ENCODE data around the gene BAZ2B. TPM values are rescaled to one million over a fixed set of nuclear protein-coding genes. Genes with fewer than 3 reads are reported as not detected.

The BAZ2B gene
- total and polyA plus RNA-seq, 9 of the 15 experiments (the other 6 are each of a cell fraction or from before 2014, with no cell fraction given): 7.5 to 38.6 (median 19.8) TPM

GRCh38 chr2:159411460-159411859 lies 204.9 kb downstream of the BAZ2B start:
- CTCF ChIA-PET (ENCODE audit: low intra/inter-chr PET ratio): no interaction called here
- Histone ChIP-seq H3K9me1 (ENCODE audit: control insufficient read depth, insufficient read depth, low read length) (no peaks in the 10 kb centered on the region), H3K36me3 (ENCODE audit: control insufficient read depth, insufficient read depth, low read length) (no peaks in the 10 kb centered on the region; the same call in 2 of the 3 replicates), H3K9me3 (replicated peaks; ENCODE audit: control insufficient read depth, insufficient read depth, low read depth, low read length) (no peaks in the 10 kb centered on the region), H3K79me2 (ENCODE audit: control insufficient read depth, insufficient read depth, low read length) (no peaks in the 10 kb centered on the region), H2AFZ (ENCODE audit: low read depth, low read length) (no peak overlapping the region), H3K27ac (ENCODE audit: extremely low read depth, low read depth, low read length) (no peak overlapping the region), H3K9ac (ENCODE audit: insufficient read depth in 1 of 2, low read depth in 2 of 2, low read length in 2 of 2) (no peak overlapping the region), H4K20me1 (replicated peaks; ENCODE audit: control insufficient read depth, insufficient read depth, low read length) (no peaks in the 10 kb centered on the region), H3K4me2 (ENCODE audit: insufficient read depth, low read length) (no peak overlapping the region), H3K4me3 (no peak overlapping the region), H3K4me1 (replicated peaks in 1 of 2; ENCODE audit: control insufficient read depth in 2 of 2, insufficient read depth in 2 of 2, low read length in 2 of 2) (no peaks in the 10 kb centered on the region), H3K27me3 (ENCODE audit: control insufficient read depth in 2 of 2, insufficient read depth in 2 of 2, low read length in 2 of 2) (no peaks in the 10 kb centered on the region)
- WGBS (ENCODE audit: insufficient coverage, low coverage, missing lambda C conversion rate): 75% methylated on average over 1 of the region's 1 CpG
- TF ChIP-seq DNMT1 (IDR thresholded peaks at IDR 0.05) (no peak), BRD4 (IDR thresholded peaks at IDR 0.05) (no peak), NCOA6 (IDR thresholded peaks at IDR 0.05) (no peak), ZNF445 (CRISPR knock-in tag; IDR thresholded peaks at IDR 0.05; ENCODE audit: low read depth) (no peak), ZNF639 (CRISPR knock-in tag; conservative IDR thresholded peaks at IDR 0.05 in 1 of 2, IDR thresholded peaks at IDR 0.05 in 1 of 2) (no peak), ZNF134 (CRISPR knock-in tag; conservative IDR thresholded peaks at IDR 0.05) (no peak), SIRT6 (IDR thresholded peaks at IDR 0.05; ENCODE audit: low read depth, low read length) (no peak), TAF7 (tag; IDR thresholded peaks at IDR 0.05) (no peak), POLR2G (IDR thresholded peaks at IDR 0.05; ENCODE audit: low read depth, low read length) (no peak), ZSCAN29 (IDR thresholded peaks at IDR 0.05) (no peak), TRIM28 (IDR thresholded peaks at IDR 0.05) (no peak), ZNF589 (CRISPR knock-in tag; IDR thresholded peaks at IDR 0.05; ENCODE audit: low read depth) (no peak), HSF4 (CRISPR knock-in tag; IDR thresholded peaks at IDR 0.05; ENCODE audit: borderline replicate concordance) (no peak), RREB1 (CRISPR knock-in tag; IDR thresholded peaks at IDR 0.05) (no peak), POLR3A (IDR thresholded peaks at IDR 0.05; ENCODE audit: borderline replicate concordance, extremely low read depth, insufficient read depth, insufficient read length) (no peak), ZNF511 (CRISPR knock-in tag; IDR thresholded peaks at IDR 0.05) (no peak)
- in situ Hi-C loops (cut with MboI): no loop called here
- FAIRE-seq: no peak
- intact Hi-C loops (cut with micrococcal nuclease): no loop called here
- DNase-seq (ENCODE audit: extremely low read depth in 1 of 4, low spot score in 3 of 4): no peak
- ATAC-seq: no peak
- BruUV-seq (replicated peaks): no TSS peak
- POLR2A ChIA-PET: interaction anchor here (0.8 to 1.0 kb wide), 2 partner anchors 16 to 18 kb away, joined by 3 read pairs; no protein-coding TSS in a partner anchor

All from K562 (cell line).